Activated naive CD8-positive, alpha-beta T cell treated with anti-CD3 and anti-CD28 coated beads, Interleukin-2, amount 50 U/mL, for 24 hours (primary cell): ENCODE results near the gene TTLL5.

ENCODE experiments used
- ATAC-seq: fragments of 150-1000 bp; cut with Tn5 transposase; one replicate; pipeline ENCODE4 v1.10.0; 2021
- DNase-seq: peaks from one replicate; pipeline ENCODE4 v3.0.0; 2021
- H3K27ac Mint-ChIP-seq: one replicate; pipeline ENCODE4 v1.8.0; 2021; ENCODE audit warnings: mild to moderate bottlenecking, mixed read lengths
- H3K27me3 Mint-ChIP-seq: one replicate; pipeline ENCODE4 v1.8.0; 2021; ENCODE audit warnings: mixed read lengths
- H3K36me3 Mint-ChIP-seq: one replicate; pipeline ENCODE4 v1.8.0; 2021; ENCODE audit warnings: low read depth, mixed read lengths
- H3K4me1 Mint-ChIP-seq: one replicate; pipeline ENCODE4 v1.8.0; 2021; ENCODE audit warnings: mixed read lengths
- H3K4me3 Mint-ChIP-seq: one replicate; pipeline ENCODE4 v1.8.0; 2021; ENCODE audit warnings: mild to moderate bottlenecking, moderate library complexity, mixed read lengths
- H3K9me3 Mint-ChIP-seq: one replicate; pipeline ENCODE4 v1.8.0; 2021; ENCODE audit warnings: mixed read lengths

The TTLL5 gene

DNA sequence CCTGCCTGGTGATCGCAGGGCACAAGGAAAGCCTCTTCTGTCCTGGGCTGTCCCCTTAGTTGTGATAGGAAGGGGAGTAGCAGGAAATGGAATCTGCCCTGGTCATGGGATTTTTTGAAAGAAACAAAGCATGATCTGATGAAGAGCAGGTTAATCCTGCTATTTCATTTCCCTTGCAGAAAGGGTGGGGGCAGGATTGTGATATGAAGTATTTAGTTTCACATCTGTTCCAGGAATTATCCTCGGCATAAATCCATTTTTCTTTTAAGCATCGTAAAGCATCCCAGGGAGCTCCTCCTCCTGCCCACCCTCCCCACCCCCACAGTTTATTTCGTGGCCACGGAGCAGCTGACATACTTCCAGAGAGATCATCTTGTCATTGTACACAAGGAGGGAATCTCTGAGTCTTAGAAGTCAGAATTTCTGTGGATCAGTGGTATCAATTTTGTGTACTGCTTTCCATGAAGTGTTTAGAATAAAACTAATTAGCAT lies 267.7 kb downstream of the TTLL5 start:
- no peak overlapping the region for H3K4me3 Mint-ChIP-seq
- no peak overlapping the region for H3K27ac Mint-ChIP-seq
- H3K4me1 Mint-ChIP-seq = no peaks in the 10 kb centered on the region
- DNase-seq = no peak
- H3K36me3 Mint-ChIP-seq = peaks cover 4% of the 10 kb centered on the region
- H3K27me3 Mint-ChIP-seq = no peaks in the 10 kb centered on the region
- no peaks in the 10 kb centered on the region for H3K9me3 Mint-ChIP-seq
- no peak for ATAC-seq

- Mint-ChIP-seq H3K4me1 (no peaks in the 10 kb centered on the region), H3K27ac (no peak overlapping the region), H3K9me3 (no peaks in the 10 kb centered on the region), H3K4me3 (no peak overlapping the region), H3K27me3 (no peaks in the 10 kb centered on the region), H3K36me3 (peaks cover 4% of the 10 kb centered on the region)
- ATAC-seq (no peak), DNase-seq (no peak)
Measured at GRCh38 chr14:75933712-75934296, 272.8 kb downstream of the TTLL5 start.

DNA sequence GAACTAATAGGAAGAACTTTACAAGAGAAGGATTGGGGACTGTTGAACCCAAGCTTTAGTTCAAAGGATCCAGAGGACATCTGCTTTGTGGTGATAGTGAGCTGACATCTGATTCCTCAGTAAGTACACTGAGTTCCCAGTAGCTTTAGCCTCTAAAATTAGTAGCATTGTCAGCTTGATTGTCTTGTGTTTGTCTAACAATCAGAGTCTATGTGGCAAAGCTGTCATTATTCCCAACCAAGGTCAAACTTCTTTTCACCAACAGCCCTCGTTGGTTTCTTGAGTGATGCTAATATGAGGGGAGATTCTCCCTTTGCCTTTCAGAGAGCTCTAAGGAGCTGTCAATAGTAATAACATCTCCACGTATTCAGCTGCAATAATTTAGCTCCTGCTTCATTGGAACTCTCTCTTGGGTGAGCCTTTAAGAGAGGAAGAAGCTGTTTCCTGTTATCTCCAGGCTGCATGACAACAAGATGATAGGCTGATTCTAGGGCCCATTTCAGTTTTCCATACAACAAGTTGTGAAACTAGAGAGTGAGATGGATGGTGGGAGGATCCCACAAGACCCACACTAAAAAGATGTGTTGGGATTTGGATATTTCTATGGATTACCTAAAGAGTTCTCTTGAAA lies 274.1 kb downstream of the TTLL5 start:
- H3K4me1 Mint-ChIP-seq = no peaks in the 10 kb centered on the region
- DNase-seq (no peak), ATAC-seq (no peak)
- H3K36me3 Mint-ChIP-seq = peaks cover 4% of the 10 kb centered on the region
- H3K27me3 Mint-ChIP-seq = no peaks in the 10 kb centered on the region
- no peaks in the 10 kb centered on the region for H3K9me3 Mint-ChIP-seq
- no peak overlapping the region for H3K4me3 Mint-ChIP-seq
- no peak overlapping the region for H3K27ac Mint-ChIP-seq

DNA sequence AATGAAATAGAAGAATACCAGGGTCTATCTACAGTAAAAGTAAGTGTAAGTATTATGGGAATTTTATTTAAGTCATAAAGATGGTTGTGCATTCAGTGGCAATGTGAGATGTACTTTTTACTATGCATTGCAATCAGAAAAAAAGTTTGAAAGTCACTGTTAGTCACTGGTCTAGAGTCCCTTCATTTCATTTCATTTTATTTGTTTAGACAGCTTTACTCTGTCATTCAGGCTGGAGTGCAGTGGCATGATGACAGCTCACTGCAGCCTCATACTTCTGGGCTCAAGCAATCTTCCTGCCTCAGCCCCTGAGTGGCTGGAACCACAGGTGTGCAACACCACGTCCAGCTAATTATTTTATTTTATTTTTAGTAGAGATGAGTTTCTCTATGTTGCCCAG lies 278.2 kb downstream of the TTLL5 start:
- Mint-ChIP-seq H3K36me3 (peaks cover 2% of the 10 kb centered on the region), H3K27me3 (no peaks in the 10 kb centered on the region)

GRCh38 chr14:75941030-75941429 lies 280.0 kb downstream of the TTLL5 start:
- Mint-ChIP-seq H3K27me3 (no peaks in the 10 kb centered on the region), H3K4me3 (no peak overlapping the region)
- ATAC-seq = no peak

More for the DNA sequence above, 278.2 kb downstream of the TTLL5 start:
- Mint-ChIP-seq H3K27ac (no peak overlapping the region), H3K4me3 (no peak overlapping the region), H3K9me3 (no peaks in the 10 kb centered on the region), H3K4me1 (no peaks in the 10 kb centered on the region)
- ATAC-seq (no peak), DNase-seq (no peak)

GRCh38 chr14:75944607-75945241 lies 283.7 kb downstream of the TTLL5 start:
- DNase-seq (no peak), ATAC-seq (no peak)
- Mint-ChIP-seq H3K4me1 (no peaks in the 10 kb centered on the region), H3K4me3 (no peak overlapping the region), H3K27me3 (no peaks in the 10 kb centered on the region), H3K36me3 (peaks cover 2% of the 10 kb centered on the region), H3K9me3 (no peaks in the 10 kb centered on the region), H3K27ac (no peak overlapping the region)

More at GRCh38 chr14:75941030-75941429, 280.0 kb downstream of the TTLL5 start:
- peaks cover 2% of the 10 kb centered on the region for H3K36me3 Mint-ChIP-seq
- H3K9me3 Mint-ChIP-seq = no peaks in the 10 kb centered on the region
- H3K4me1 Mint-ChIP-seq = no peaks in the 10 kb centered on the region
- DNase-seq = no peak
- H3K27ac Mint-ChIP-seq = no peak overlapping the region

DNA sequence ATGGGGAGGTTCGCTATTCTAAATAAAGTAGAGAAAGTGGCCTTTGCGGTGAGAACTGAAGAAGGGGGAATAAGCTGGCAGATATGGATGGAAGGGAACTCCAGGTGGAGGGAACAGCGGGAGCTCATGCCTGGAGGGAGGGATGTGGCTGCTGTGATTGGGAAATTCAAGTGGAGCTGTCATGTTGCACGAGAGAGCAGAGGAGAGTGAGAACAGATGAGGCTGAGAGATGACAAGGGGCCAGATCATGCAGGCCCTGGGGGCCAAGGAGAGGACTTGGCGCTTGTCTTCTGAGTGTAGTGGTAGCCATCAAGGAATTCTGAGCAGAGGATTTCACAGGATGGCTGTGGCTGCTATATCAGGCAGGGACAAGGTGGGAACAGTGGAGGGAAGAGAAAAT lies 285.7 kb downstream of the TTLL5 start:
- no peak for DNase-seq
- H3K27me3 Mint-ChIP-seq = no peaks in the 10 kb centered on the region
- no peaks in the 10 kb centered on the region for H3K36me3 Mint-ChIP-seq
- no peaks in the 10 kb centered on the region for H3K4me1 Mint-ChIP-seq
- H3K4me3 Mint-ChIP-seq = no peak overlapping the region
- no peak for ATAC-seq
- H3K27ac Mint-ChIP-seq = no peak overlapping the region
- H3K9me3 Mint-ChIP-seq = no peaks in the 10 kb centered on the region

DNA sequence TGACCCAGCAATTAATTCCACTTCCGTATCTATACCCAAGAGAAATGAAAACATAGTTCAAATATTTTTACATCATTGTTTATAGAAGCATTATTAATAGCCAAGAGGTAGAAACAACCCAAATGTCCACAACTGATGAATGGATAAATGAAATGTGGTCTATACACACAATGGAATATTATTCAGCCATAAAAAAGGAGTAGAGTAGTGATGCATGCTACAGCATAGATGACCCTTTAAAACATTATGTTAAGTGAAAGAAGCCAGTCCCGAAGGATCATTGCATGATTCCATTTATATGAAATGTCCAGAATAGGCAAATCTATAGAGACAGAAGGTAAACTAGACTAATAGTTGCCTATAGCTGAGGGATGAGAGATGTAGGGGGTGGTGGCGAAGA lies 291.4 kb downstream of the TTLL5 start:
- Mint-ChIP-seq H3K36me3 (peaks cover 3% of the 10 kb centered on the region), H3K27me3 (no peaks in the 10 kb centered on the region), H3K4me1 (no peaks in the 10 kb centered on the region), H3K4me3 (no peak overlapping the region), H3K27ac (no peak overlapping the region), H3K9me3 (peaks cover 3% of the 10 kb centered on the region)
- no peak for ATAC-seq
- no peak for DNase-seq

- no peak for ATAC-seq
- no peak for DNase-seq
- Mint-ChIP-seq H3K36me3 (peaks cover 8% of the 10 kb centered on the region), H3K4me3 (no peak overlapping the region), H3K27me3 (no peaks in the 10 kb centered on the region), H3K9me3 (no peaks in the 10 kb centered on the region), H3K4me1 (peaks cover 4% of the 10 kb centered on the region), H3K27ac (no peak overlapping the region)
Measured at GRCh38 chr14:75959031-75959430, 298.0 kb downstream of the TTLL5 start.

DNA sequence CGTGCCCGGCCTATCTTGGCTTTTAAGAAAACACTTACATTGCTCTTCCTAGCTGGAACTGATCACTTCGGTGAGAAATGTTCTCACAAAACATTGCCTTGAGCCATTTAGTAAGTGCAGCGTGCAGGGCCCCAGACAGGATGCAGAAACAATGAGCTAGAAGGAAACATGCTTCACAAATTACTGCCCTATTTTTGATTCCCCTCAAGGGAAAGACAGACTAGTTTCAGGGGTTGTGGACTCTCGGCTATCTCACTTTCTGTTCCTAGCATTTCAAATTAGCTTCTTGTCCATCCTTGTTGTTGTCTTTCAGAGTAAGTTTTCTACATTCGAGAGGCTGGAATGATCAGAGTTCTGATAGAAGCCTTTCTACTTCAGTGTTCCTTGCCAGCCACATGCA lies 299.2 kb downstream of the TTLL5 start:
- Mint-ChIP-seq H3K27ac (no peak overlapping the region), H3K4me3 (no peak overlapping the region), H3K4me1 (peaks cover 4% of the 10 kb centered on the region), H3K9me3 (no peaks in the 10 kb centered on the region), H3K27me3 (no peaks in the 10 kb centered on the region), H3K36me3 (peaks cover 4% of the 10 kb centered on the region)
- ATAC-seq = no peak
- DNase-seq = no peak

- ATAC-seq = no peak
- Mint-ChIP-seq H3K36me3 (peaks cover 4% of the 10 kb centered on the region), H3K4me3 (no peak overlapping the region), H3K27me3 (no peaks in the 10 kb centered on the region), H3K9me3 (no peaks in the 10 kb centered on the region), H3K4me1 (peaks cover 4% of the 10 kb centered on the region), H3K27ac (no peak overlapping the region)
- DNase-seq = no peak
Measured at GRCh38 chr14:75961662-75962061, 300.6 kb downstream of the TTLL5 start.

DNA sequence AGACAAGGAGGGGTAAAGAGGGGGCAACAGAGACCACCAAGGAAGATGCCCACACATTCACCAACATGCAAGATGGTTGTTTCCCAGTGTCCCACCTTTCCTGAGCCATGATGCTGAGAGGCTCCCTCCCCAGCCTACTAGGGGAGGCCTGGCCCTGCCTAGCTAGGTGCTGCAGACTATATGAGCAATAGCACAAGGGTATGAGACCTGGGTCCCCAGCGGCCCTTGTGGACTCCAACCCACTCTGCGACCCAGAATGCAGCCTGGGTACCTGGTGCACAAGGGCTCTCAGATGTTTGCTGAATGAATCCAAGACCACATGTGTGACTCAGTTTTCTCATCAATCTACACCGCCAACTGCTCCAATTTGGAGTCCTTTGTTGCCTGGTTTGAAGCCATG lies 306.8 kb downstream of the TTLL5 start:
- Mint-ChIP-seq H3K27me3 (no peaks in the 10 kb centered on the region), H3K4me1 (no peaks in the 10 kb centered on the region), H3K36me3 (peaks cover 2% of the 10 kb centered on the region), H3K4me3 (no peak overlapping the region), H3K9me3 (no peaks in the 10 kb centered on the region), H3K27ac (no peak overlapping the region)
- ATAC-seq = no peak
- DNase-seq = no peak

GRCh38 chr14:75968456-75968855 lies 307.4 kb downstream of the TTLL5 start:
- no peak for DNase-seq
- H3K9me3 Mint-ChIP-seq = no peaks in the 10 kb centered on the region
- H3K4me3 Mint-ChIP-seq = no peak overlapping the region
- peaks cover 2% of the 10 kb centered on the region for H3K36me3 Mint-ChIP-seq
- H3K4me1 Mint-ChIP-seq = no peaks in the 10 kb centered on the region
- no peak overlapping the region for H3K27ac Mint-ChIP-seq
- no peak for ATAC-seq
- H3K27me3 Mint-ChIP-seq = no peaks in the 10 kb centered on the region

DNA sequence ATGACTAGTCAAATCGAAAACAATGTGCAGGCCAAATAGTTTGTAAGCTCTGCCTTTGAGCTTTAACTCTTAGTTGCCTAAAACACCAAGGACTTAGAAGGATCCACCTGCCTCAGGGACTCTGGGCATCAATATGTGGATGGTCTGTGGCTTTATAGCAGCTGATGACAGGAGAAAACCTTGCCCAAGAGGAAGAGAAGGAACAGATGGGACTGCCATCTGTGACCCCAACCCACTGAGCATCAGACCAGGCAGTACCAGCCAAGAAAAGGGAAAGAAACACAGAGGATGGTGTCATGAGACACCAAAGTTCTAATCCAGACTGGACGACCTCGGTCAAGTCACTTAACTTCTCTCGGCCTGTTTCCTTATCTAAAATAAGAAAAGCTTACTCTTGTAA lies 308.1 kb downstream of the TTLL5 start:
- ATAC-seq (no peak), DNase-seq (no peak)
- no peaks in the 10 kb centered on the region for H3K27me3 Mint-ChIP-seq
- no peaks in the 10 kb centered on the region for H3K9me3 Mint-ChIP-seq
- H3K36me3 Mint-ChIP-seq = peaks cover 2% of the 10 kb centered on the region
- H3K4me1 Mint-ChIP-seq = no peaks in the 10 kb centered on the region
- no peak overlapping the region for H3K27ac Mint-ChIP-seq
- H3K4me3 Mint-ChIP-seq = no peak overlapping the region

GRCh38 chr14:75969891-75970290 lies 308.8 kb downstream of the TTLL5 start:
- no peak overlapping the region for H3K4me3 Mint-ChIP-seq
- H3K27me3 Mint-ChIP-seq = no peaks in the 10 kb centered on the region
- no peak overlapping the region for H3K27ac Mint-ChIP-seq
- ATAC-seq = no peak
- H3K36me3 Mint-ChIP-seq = peaks cover 2% of the 10 kb centered on the region
- no peak for DNase-seq
- no peaks in the 10 kb centered on the region for H3K4me1 Mint-ChIP-seq
- H3K9me3 Mint-ChIP-seq = no peaks in the 10 kb centered on the region
